ENCODE measurements around the gene MEIS1. TPM values are rescaled to one million over a fixed set of nuclear protein-coding genes. Genes with fewer than 3 reads are reported as not detected.
A peak's percentile ranks its signal among the peaks of the same experiment; 100 is the strongest.

The MEIS1 gene
- total and polyA plus RNA-seq, 2 donors (not counting 1 experiment from before 2014, with no cell fraction given): 0.03 TPM; not detected in 1

- no peak overlapping the region for H2AFZ ChIP-seq (ENCODE audit: insufficient read depth, low read depth, low read length, poor library complexity, severe bottlenecking)
- peaks cover 30 to 36% of the 10 kb centered on the region in 2 donors for H3K4me1 ChIP-seq (ENCODE audit: control insufficient read depth in 2 of 2, insufficient read depth in 2 of 2, low read length in 2 of 2)
- ATAC-seq (ENCODE audit: low read depth) (no peak), DNase-seq (no peak)
- H3K9ac ChIP-seq (ENCODE audit: low read length): no peak overlapping the region
- no peak overlapping the region for H3K27ac Mint-ChIP-seq
- no peaks in the 10 kb centered on the region for H3K9me3 Mint-ChIP-seq (ENCODE audit: insufficient read depth)
- H3K4me2 ChIP-seq (replicated peaks; ENCODE audit: low read depth, low read length, poor library complexity, severe bottlenecking): no peak overlapping the region
- peaks cover 0 to 15% (median 0%) of the 10 kb centered on the region in 3 donors for H3K9me3 ChIP-seq (ENCODE audit: control extremely low read depth in 1 of 3, control insufficient read depth in 2 of 3, insufficient read depth in 1 of 3, low read length in 2 of 3)
- H3K27me3 ChIP-seq (replicated peaks in 1 of 4; ENCODE audit: control extremely low read depth in 1 of 4, control insufficient read depth in 3 of 4, insufficient read depth in 4 of 4, low read length in 3 of 4): peaks cover 0 to 54% (median 37%) of the 10 kb centered on the region in 4 experiments
- H3K4me3 Mint-ChIP-seq: peak overlapping the region; percentile 81
- intact Hi-C loops (cut with micrococcal nuclease): no loop called here
- POLR2A ChIA-PET: no interaction called here
- CTCF ChIA-PET: no interaction called here
- no peaks in the 10 kb centered on the region for H3K79me2 ChIP-seq (ENCODE audit: control insufficient read depth, insufficient read depth, low read length)
- H4K20me1 ChIP-seq (ENCODE audit: control insufficient read depth, insufficient read depth, low read length, poor library complexity, severe bottlenecking): no peaks in the 10 kb centered on the region
- H3K36me3 ChIP-seq (replicated peaks in 1 of 2; ENCODE audit: control extremely low read depth in 1 of 2, control insufficient read depth in 1 of 2, extremely low read depth in 1 of 2, insufficient read depth in 2 of 2, low read length in 1 of 2): no peaks in the 10 kb centered on the region
- WGBS (ENCODE audit: insufficient coverage): 7% methylated on average over 21 of the region's 39 CpGs
- H3K4me1 Mint-ChIP-seq: peaks cover 33% of the 10 kb centered on the region
- H3K27me3 Mint-ChIP-seq: peaks cover 85% of the 10 kb centered on the region
- H3K27ac ChIP-seq (ENCODE audit: low read length in 2 of 2): no peak overlapping the region
- H3K4me3 ChIP-seq (ENCODE audit: control extremely low read depth in 1 of 5, extremely low read depth in 1 of 5, insufficient read depth in 1 of 5, low read depth in 2 of 5, low read length in 4 of 5): no peak overlapping the region
- no peak for TF ChIP-seq CTCF (IDR thresholded peaks at IDR 0.05)
- TF ChIP-seq EZH2 (IDR thresholded peaks at IDR 0.05; ENCODE audit: borderline replicate concordance, insufficient read depth, low read depth, low read length, poor library complexity, severe bottlenecking): no peak
Measured at GRCh38 chr2:66431846-66432587, 2.9 kb upstream of the MEIS1 start.

Data from B cell (primary cell).